ENCODE measurements around the gene PLPP4. TPM values are rescaled to one million over a fixed set of nuclear protein-coding genes. Genes with fewer than 3 reads are reported as not detected.

PLPP4 gene
- total and polyA plus RNA-seq, 2 of the 13 experiments (the other 11 are each of a cell fraction or from before 2014, with no cell fraction given) = not detected

GRCh38 chr10:120616311-120616911 lies 159.4 kb downstream of the PLPP4 start (continued):
- no peak for TF ChIP-seq ZNF407 (CRISPR knock-in tag; IDR thresholded peaks at IDR 0.05; ENCODE audit: not compliant biosample characterization)

- in situ Hi-C loops (cut with HindIII; ENCODE audit: extremely low pct_ligation_motif_present, low pct_unique_long_range_greater_than_20kb) (no loop called here), intact Hi-C loops (cut with micrococcal nuclease; ENCODE audit: unreplicated experiment) (no loop called here)
- Histone ChIP-seq H3K27ac (ENCODE audit: extremely low read length, insufficient read depth, low read length) (no peak overlapping the region), H3K9ac (ENCODE audit: insufficient read depth, low read depth, low read length) (no peak overlapping the region), H2AFZ (ENCODE audit: low read length) (no peak overlapping the region), H3K4me1 (ENCODE audit: insufficient read depth, low read length) (no peaks in the 10 kb centered on the region), H3K79me2 (ENCODE audit: insufficient read depth, low read length) (no peaks in the 10 kb centered on the region), H3K36me3 (replicated peaks in 1 of 2; ENCODE audit: control insufficient read depth in 1 of 2, insufficient read depth in 2 of 2, low read length in 2 of 2) (no peaks in the 10 kb centered on the region), H3K9me3 (ENCODE audit: low read length) (no peaks in the 10 kb centered on the region), H3K27me3 (ENCODE audit: control insufficient read depth in 1 of 2, insufficient read depth in 2 of 2, low read length in 2 of 2) (peaks cover 0 to 7% of the 10 kb centered on the region in 2 experiments; a peak in 1 of 5 replicates), H3K4me2 (ENCODE audit: low read depth, low read length) (no peak overlapping the region), H4K20me1 (ENCODE audit: insufficient read depth, low read length) (no peaks in the 10 kb centered on the region), H3K4me3 (replicated peaks in 1 of 3; ENCODE audit: insufficient read depth in 1 of 3, low read depth in 2 of 3, low read length in 3 of 3) (no peak overlapping the region)
- DNase-seq (ENCODE audit: low spot score) (no peak), ATAC-seq (no peak), FAIRE-seq (no peak)
- no CpG with 5 or more reads among the region's 1 CpG for WGBS (ENCODE audit: low lambda C conversion rate)
- CTCF ChIA-PET (ENCODE audit: low intra/inter-chr PET ratio, low total read pairs) = no interaction called here
- POLR2A ChIA-PET = no interaction called here
- no TSS peak for BruUV-seq (replicated peaks)
- TF ChIP-seq SALL2 (CRISPR knock-in tag; IDR thresholded peaks at IDR 0.05) = no peak
- no peak for TF ChIP-seq ZNF44 (CRISPR knock-in tag; IDR thresholded peaks at IDR 0.05)
- TF ChIP-seq TFDP2 (CRISPR knock-in tag; IDR thresholded peaks at IDR 0.05) = no peak
- TF ChIP-seq ARID5B (CRISPR knock-in tag; IDR thresholded peaks at IDR 0.05) = no peak
- no peak for TF ChIP-seq SMYD3 (CRISPR knock-in tag; IDR thresholded peaks at IDR 0.05)
- no peak for TF ChIP-seq ZFP90 (CRISPR knock-in tag; IDR thresholded peaks at IDR 0.05; ENCODE audit: borderline replicate concordance)
- TF ChIP-seq ZNF33B (CRISPR knock-in tag; IDR thresholded peaks at IDR 0.05) = no peak
Observed at GRCh38 chr10:120628197-120628596, 171.2 kb downstream of the PLPP4 start.

All from HepG2 (cell line).